ENCODE data around the gene SP100. TPM values are rescaled to one million over a fixed set of nuclear protein-coding genes. Genes with fewer than 3 reads are reported as not detected.
"Not testable (repeated sequence)": the region's sequence is repeated elsewhere in the genome, so short reads cannot be mapped to it uniquely, and the experiment has no call there.

Gene SP100
- total RNA-seq, 1 donor from 2014 or later, result 273 TPM

DNA sequence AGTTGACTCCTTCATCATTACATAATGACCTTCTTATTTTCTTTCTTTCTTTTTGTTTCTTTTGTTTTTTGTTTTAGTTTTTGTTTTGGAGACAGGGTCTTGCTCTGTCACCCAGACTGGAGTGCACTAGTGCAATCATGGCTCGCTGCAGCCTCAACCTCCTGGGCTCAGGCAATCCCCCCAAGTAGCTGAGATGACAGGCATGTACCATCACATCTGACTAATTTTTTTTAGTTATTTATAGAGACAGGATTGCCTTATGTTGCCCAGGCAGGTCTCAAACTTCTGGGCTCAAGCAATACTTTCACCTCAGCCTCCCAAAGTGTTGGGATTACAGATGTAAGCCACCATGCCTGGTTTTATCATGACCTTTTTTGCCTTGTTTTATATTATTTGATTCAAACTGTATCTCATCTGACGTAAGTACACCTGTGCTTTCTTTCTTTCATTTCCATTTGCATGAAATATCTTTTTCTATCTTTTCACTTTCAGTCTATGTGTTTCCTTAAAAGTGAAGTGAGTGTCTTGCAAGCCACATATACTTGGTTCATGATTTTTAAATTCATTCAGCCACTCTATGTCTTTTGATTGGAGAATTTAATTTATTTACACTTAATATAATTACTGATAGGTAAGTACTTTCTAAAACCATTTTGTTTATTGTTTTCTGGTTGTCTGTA is 39.1 kb downstream of the SP100 start:
- intact Hi-C loops (cut with micrococcal nuclease), result loop anchor here (10.0 kb wide), 1 partner anchor 340 kb away; no protein-coding TSS in a partner anchor

GRCh38 chr2:230457073-230457768 is 41.2 kb downstream of the SP100 start:
- intact Hi-C loops (cut with micrococcal nuclease), result loop anchor here (10.0 kb wide), 1 partner anchor 338 kb away; no protein-coding TSS in a partner anchor

DNA sequence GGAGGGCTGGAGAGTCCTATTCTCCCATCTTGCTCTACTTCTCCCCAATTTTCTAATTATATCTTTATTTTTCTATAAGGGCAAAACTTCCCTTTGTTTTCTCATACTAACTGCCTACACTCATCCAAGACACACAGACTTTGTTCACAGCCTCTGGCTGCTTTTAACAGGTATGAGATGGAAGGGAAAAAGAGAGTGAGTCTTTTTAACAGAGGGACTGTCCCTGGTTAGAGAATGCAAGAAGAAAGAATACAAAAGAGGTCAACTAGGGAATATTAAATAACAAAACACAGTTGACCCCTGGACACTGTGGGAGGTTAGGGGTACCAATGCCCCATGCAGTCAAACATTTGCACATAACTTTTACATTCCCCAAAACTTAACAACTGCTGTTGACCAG is 41.8 kb downstream of the SP100 start:
- intact Hi-C loops (cut with micrococcal nuclease), result loop anchor here (10.0 kb wide), 1 partner anchor 337 kb away; no protein-coding TSS in a partner anchor

DNA sequence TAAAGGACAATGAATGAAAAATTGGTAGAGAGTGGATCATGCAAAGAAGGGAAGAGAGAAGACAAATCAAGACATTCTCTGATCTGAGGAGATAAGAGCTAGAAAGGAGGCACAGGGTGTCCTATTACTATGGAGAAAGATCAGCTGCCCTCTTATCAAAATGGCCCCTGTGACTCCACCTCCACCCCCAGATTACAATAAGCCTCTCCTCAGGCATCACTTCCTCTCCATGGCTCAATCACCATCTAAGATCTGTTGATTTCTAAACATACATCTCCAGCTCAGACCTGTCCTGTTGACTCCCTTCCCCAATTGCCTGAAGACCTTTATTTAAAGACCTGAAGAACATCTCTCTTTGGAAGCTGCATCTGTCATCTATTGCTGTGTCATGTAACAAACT is 43.2 kb downstream of the SP100 start:
- intact Hi-C loops (cut with micrococcal nuclease), result loop anchor here (10.0 kb wide), 1 partner anchor 336 kb away; no protein-coding TSS in a partner anchor

DNA sequence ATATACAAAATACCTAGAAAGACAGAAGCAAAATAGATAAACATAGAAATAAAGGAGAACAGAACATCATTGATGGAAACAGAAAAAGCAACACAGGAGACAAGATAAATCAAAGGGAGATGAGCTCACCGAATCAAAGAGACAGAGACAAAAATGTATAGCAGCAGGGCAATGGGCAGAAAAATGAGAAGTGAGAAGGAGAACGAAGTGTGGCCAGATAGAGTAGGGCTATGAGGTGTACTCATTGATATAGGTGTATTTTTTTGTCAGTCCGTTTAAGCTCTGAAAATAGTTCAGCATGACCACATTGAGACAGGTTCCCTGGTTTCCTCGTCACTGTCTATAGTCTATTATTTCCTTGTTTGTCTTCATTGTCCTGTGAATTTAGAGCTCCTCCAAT is 55.1 kb downstream of the SP100 start:
- intact Hi-C loops (cut with micrococcal nuclease), result no loop called here

GRCh38 chr2:230472621-230473018 is 56.6 kb downstream of the SP100 start:
- intact Hi-C loops (cut with micrococcal nuclease), result no loop called here

DNA sequence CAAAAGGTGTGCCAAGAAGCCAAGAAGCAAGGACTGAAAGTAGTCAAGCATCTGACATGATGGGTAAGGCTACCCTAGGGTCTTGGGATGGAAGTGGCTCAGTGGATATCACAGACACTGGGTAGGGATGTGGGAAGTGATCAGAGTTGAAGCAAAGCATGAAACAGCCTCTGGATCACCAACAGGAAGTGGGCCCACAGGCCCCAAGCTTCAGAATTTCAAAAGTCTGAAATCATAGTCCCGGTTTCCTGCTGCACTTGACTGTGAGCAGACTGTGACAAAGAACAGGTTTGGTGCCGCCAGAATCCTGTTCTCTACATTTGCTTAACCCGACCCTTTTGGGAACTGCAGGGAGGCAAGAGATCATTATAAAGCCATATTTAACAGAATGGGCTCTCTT is 57.4 kb downstream of the SP100 start:
- intact Hi-C loops (cut with micrococcal nuclease), result no loop called here

- intact Hi-C loops (cut with micrococcal nuclease), result no loop called here
Measured at GRCh38 chr2:230475143-230475542, 59.1 kb downstream of the SP100 start.

- intact Hi-C loops (cut with micrococcal nuclease), result no loop called here
Measured at GRCh38 chr2:230485801-230486341, 69.9 kb downstream of the SP100 start.

GRCh38 chr2:230491219-230491618 is 75.2 kb downstream of the SP100 start:
- intact Hi-C loops (cut with micrococcal nuclease), result not testable (repeated sequence)

- intact Hi-C loops (cut with micrococcal nuclease), result no loop called here
Measured at GRCh38 chr2:230492107-230492506, 76.1 kb downstream of the SP100 start.

GRCh38 chr2:230494980-230495379 is 79.0 kb downstream of the SP100 start:
- intact Hi-C loops (cut with micrococcal nuclease), result no loop called here

DNA sequence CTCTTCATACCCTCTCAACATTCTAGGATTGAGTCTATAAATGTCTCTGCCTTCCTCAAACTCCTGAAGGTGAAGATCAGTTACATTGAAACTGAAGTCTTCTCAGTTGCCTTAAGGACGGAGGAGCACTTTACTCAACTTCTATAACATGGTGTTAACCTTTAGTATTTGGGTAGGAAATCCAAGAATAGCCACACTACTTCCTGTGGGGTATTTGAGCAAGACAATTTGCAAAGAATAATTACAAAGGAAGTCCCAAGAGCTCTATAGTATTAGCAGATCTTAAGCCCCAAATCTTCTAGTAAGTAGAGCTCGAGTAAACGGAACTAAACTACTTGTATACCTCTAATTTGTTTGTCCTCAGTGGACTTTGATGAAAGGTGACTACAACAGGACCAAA is 80.9 kb downstream of the SP100 start:
- intact Hi-C loops (cut with micrococcal nuclease), result no loop called here

GRCh38 chr2:230498506-230499107 is 82.6 kb downstream of the SP100 start:
- intact Hi-C loops (cut with micrococcal nuclease), result no loop called here

GRCh38 chr2:230502593-230502992 is 86.6 kb downstream of the SP100 start:
- intact Hi-C loops (cut with micrococcal nuclease), result no loop called here

DNA sequence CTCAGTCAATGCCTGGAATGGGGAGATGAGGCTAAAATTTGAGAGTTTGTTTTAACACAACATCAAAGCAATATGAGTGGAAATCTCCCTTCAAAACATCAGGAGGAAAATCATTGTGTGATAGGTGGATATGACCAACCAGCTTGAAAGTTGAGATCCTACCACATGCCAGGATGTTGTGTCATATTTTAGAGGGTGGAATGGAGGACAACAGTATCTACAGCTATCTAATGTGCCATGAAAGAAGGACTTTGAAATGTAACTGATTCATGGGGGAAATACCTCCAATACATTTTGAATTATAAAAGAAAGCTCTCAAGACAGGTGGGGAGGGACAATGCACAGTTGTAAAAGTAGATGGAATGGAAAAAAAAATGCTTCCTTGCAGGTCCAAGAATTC is 87.8 kb downstream of the SP100 start:
- intact Hi-C loops (cut with micrococcal nuclease), result no loop called here

GRCh38 chr2:230505162-230505561 is 89.2 kb downstream of the SP100 start:
- intact Hi-C loops (cut with micrococcal nuclease), result no loop called here

GRCh38 chr2:230512955-230513748 is 97.2 kb downstream of the SP100 start:
- intact Hi-C loops (cut with micrococcal nuclease), result no loop called here

DNA sequence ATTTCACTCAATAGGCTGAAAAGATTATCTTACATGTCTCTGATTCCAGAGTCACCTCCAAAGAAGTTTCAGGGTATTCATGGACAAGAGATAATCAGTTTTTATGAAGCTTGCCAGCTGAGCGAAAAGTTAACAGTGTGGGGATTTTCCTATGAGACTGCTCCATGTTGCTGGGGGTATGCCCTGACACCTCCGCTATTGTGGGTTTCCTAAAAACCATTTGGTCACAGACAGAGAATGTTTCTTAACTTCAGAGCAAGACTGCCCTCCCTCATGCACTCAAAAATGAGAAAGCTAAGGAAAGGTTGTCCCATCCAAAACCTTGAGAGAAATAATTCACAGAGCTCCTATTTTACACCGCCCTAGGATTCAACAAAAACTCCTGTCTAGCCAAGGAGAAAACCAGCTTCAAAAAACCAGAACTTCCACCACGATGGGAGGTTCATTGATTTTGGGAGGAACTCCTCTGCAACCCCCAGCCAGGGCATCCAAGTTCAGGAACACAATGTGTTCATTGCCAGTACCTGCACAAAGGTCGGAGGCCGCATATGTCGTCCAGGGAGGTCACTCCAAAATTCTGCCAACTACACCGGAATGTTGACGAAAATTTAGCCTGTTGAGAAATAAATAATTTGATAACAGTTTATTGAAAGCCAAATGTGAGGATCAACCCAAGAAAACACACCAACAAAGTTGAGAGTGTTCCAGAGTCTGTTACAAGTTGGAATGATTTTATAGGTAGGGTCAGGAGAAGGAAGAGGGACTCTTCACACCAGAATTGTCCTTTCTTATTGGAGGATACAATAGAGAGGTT is 104.3 kb downstream of the SP100 start:
- intact Hi-C loops (cut with micrococcal nuclease), result no loop called here

DNA sequence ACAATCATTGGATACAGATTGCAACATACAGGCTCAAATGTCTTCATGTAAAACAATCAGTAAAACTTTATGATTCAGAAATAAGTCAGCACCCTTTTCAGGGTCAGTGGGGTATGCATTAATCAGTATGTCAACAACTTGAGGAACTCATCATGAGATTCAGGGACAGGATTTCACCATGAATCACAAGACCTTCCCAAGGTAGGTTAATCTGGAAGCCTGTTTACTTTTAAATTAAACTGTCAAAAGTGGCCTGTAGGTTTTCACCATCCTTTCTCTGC is 104.8 kb downstream of the SP100 start:
- intact Hi-C loops (cut with micrococcal nuclease), result no loop called here

DNA sequence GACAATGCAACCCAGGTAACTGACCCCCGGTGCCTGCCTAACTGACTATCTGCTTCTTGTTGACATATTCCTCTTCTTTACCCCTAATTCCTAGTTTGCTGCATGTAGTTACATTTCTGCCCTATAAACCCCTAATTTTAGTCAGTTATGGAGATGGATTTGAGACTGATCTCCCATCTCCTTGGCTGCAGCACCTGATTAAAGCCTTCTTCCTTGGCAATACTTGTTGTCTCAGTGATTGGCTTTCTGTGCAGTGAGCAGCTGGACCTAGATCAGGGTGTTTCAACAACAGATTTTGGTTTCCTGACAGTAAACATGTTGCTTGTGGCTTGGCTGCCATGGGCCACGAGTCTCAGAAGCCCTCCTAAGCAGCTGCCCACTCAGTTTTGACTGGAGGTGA is 105.4 kb downstream of the SP100 start:
- intact Hi-C loops (cut with micrococcal nuclease), result no loop called here

Data from T-helper 2 cell treated with Interferon-gamma antibody and Interleukin-4, amounts not matched to agents 100 ng/mL and 5 ng/mL, for 36 hours (primary cell).